Right lobe of liver (tissue), 6 donors: ENCODE results near the gene ASB11. TPM values are rescaled to one million over a fixed set of nuclear protein-coding genes. Genes with fewer than 3 reads are reported as not detected.
A peak's percentile ranks its signal among the peaks of the same experiment; 100 is the strongest.

Source experiments
- ATAC-seq, 4 donors: fragments of 200-7000 bp; cut with Tn5 transposase; one replicate each; pipeline ENCODE4 v1.9.1; 2020; ENCODE audit warnings: mild to moderate bottlenecking in 4 of 4, moderate library complexity in 4 of 4
- DNase-seq, 3 donors: peaks; one replicate each; pipeline ENCODE4 v3.0.0-alpha.2; 2020
- H3K27ac ChIP-seq, 3 donors: fragments of 200-600 bp; one replicate each; pipeline ENCODE4 v1.8.0; 2022
- H3K27me3 ChIP-seq, 2 donors: fragments of 200-600 bp; one replicate each; pipeline ENCODE4 v1.8.0; 2022
- H3K36me3 ChIP-seq, 4 donors: fragments of 200-600 bp; sonication (generic) in 1 of 4; one replicate each; pipeline versions ENCODE4 v1.5.1 to v1.8.0; 2017 to 2022; ENCODE audit warnings: control low read depth in 1 of 4
- H3K4me1 ChIP-seq, 4 donors: fragments of 200-600 bp; sonication (generic) in 1 of 4; one replicate each; pipeline versions ENCODE4 v1.5.1 to v1.8.0; 2017 to 2022; ENCODE audit warnings: control low read depth in 1 of 4
- H3K4me3 ChIP-seq, 3 donors: fragments of 200-600 bp; one replicate each; pipeline ENCODE4 v1.8.0; 2022
- H3K9me3 ChIP-seq, 4 donors: fragments of 200-600 bp; sonication (generic) in 1 of 4; one replicate each; pipeline versions ENCODE4 v1.5.1 to v1.8.0; 2017 to 2022; ENCODE audit warnings: control low read depth in 1 of 4
- POLR2A ChIP-seq: fragments of 450-650 bp; IDR thresholded peaks from one replicate; pipeline ENCODE4 v1.6.1; 2017; ENCODE audit warnings: antibody characterized with exemption, mild to moderate bottlenecking
- WGBS: methylation state at CpG from one replicate; pipeline ENCODE4 v1.1.6; 2018; ENCODE audit warnings: low coverage, low lambda C conversion rate; ENCODE audit not compliant: insufficient coverage; ENCODE audit errors: missing lambda C conversion rate; 5-methylcytosine and 5-hydroxymethylcytosine counted together
- intact Hi-C, 2 donors: fragments of 100-400 bp; cut with DNase I; formaldehyde crosslinking; loops; one replicate each; pipeline versions ENCODE4 v1.11.2 to v1.14.1; 2022
- total RNA-seq, 6 experiments: library from RNA; depleted of rRNA in 2 of 6; stranded (reverse); fragments of >200 nt in 2 of 6; fragmentation: NEBNext Ultra II Directional in 3 of 6; extraction: Animal tissue kit (Norgen Biotek cat#: 25700) in 3 of 6; gene quantifications; one replicate each; pipeline versions ENCODE4 v1.1.0 to v1.2.4, GENCODE V29; 2016 to 2023
- TF ChIP-seq, protein P1 (sequence below), 4 donors: fragments of 200-600 bp in 3 of 4; fragments of 450-650 bp in 1 of 4; IDR thresholded peaks; one replicate each; pipeline versions ENCODE4 v1.5.1 to v1.8.0; 2016 to 2022; ENCODE audit warnings: antibody characterized with exemption in 4 of 4, mild to moderate bottlenecking in 2 of 4
- donor health status: DM: no; HTN: yes; CAD: no.
- donor health status: DM: no; HTN: no; CAD: no.
- donor health status: DM: no; HTN: no; CAD: no.
- donor health status: DM: no; HTN: yes; CAD: no.
- donor health status: DM: no; HTN: yes; CAD: no.

Gene ASB11
- total RNA-seq, 6 experiments from 2014 or later: not detected

DNA sequence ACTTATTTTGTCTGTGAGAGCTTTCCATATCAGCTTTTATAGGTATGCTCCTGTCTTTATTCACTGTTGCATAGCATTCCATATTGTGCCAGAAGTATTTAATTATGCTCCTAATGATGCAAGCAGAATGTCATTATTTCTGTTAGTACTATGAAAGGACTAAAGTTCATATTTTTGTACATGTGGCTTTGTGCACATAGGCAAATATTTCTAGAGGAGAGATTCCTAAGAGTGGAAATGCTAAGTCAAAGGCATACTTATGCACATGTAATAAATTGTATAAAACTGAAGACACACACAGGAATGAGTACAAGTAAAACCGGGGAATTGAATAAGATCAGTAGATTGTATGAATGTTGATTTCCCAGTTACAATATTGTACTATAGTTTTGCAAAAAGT lies 43.7 kb downstream of the ASB11 start:
- TF ChIP-seq POLR2A: no peak
- TF ChIP-seq, protein P1, sequence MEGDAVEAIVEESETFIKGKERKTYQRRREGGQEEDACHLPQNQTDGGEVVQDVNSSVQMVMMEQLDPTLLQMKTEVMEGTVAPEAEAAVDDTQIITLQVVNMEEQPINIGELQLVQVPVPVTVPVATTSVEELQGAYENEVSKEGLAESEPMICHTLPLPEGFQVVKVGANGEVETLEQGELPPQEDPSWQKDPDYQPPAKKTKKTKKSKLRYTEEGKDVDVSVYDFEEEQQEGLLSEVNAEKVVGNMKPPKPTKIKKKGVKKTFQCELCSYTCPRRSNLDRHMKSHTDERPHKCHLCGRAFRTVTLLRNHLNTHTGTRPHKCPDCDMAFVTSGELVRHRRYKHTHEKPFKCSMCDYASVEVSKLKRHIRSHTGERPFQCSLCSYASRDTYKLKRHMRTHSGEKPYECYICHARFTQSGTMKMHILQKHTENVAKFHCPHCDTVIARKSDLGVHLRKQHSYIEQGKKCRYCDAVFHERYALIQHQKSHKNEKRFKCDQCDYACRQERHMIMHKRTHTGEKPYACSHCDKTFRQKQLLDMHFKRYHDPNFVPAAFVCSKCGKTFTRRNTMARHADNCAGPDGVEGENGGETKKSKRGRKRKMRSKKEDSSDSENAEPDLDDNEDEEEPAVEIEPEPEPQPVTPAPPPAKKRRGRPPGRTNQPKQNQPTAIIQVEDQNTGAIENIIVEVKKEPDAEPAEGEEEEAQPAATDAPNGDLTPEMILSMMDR (IDR thresholded peaks at IDR 0.05): no peak
- intact Hi-C loops: no loop called here
- peak overlapping the region in 2 of 3 donors; percentile 53 to 89 for H3K27ac ChIP-seq
- no peaks in the 10 kb centered on the region for H3K27me3 ChIP-seq
- ATAC-seq (no peak), DNase-seq (no peak)
- no peaks in the 10 kb centered on the region for H3K36me3 ChIP-seq
- no peak overlapping the region for H3K4me3 ChIP-seq
- 40% methylated on average over 1 of the region's 1 CpG for WGBS
- H3K4me1 ChIP-seq: peaks cover 0 to 13% (median 5%) of the 10 kb centered on the region in 4 donors
- no peaks in the 10 kb centered on the region for H3K9me3 ChIP-seq

DNA sequence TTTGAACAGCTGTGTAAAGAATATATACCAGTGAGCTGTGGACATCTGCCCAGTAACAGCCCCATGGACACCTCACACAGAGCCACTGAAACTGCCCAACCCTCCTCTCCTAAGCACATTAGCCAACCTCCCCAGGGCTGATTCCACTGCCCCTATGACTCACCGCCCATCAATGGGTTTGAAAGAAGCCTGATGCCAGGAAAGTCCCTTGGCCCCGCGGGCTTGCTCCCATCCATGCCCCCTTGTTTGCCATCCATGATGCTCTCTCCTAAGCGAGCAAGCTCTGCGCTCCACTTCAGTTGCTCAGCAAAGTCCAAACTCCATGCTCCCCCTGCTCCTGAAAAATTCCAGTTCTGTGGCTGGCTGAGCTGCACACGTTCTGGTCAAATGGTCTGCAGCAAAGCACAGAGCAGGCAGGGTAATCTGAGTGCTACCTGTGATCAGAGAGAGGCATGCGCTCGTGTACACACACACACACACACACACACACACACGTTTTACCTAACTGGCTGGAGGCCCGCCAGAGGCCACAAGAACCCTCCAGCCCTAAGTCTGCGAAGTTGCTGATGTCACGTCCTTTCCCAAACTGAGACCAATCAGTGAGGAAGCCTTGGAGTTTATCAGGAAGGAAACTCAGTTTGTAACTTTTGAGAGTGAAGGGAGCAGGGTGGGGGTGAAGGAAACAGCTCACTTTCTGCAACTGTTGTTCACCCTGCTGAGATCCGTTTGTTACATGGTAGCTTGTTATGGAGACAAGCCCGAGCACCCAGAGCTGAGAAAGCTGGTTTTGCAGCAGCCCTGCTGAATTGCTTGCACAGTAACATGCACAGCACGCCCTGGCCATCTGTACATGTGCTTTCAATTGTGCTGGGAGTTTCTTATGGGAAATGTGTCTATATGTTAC lies 45.6 kb downstream of the ASB11 start, which contains the start of gene ASB9:
ASB9 (minus strand) TSS at position 466 of the 904 bp plus-strand sequence; CDS start at position 257, 209 bp downstream.
- no peaks in the 10 kb centered on the region for H3K36me3 ChIP-seq
- intact Hi-C loops: no loop called here
- peak within 1 kb of the TSS in 2 of 3 donors; percentile 11 to 41 for H3K4me3 ChIP-seq
- peak; percentile 55 for TF ChIP-seq POLR2A
- TF ChIP-seq, protein P1 (IDR thresholded peaks at IDR 0.05): no peak
- H3K9me3 ChIP-seq: no peaks in the 10 kb centered on the region
- H3K27me3 ChIP-seq: no peaks in the 10 kb centered on the region
- DNase-seq (peak; percentile 71 to 84 (median 83)), ATAC-seq (peak; percentile 80 to 92 (median 89))
- 21% methylated on average over 11 of the region's 15 CpGs for WGBS
- peaks cover 0 to 13% (median 5%) of the 10 kb centered on the region in 4 donors for H3K4me1 ChIP-seq
- peak within 1 kb of the TSS; percentile 29 to 89 (median 82) for H3K27ac ChIP-seq

- Histone ChIP-seq H3K27me3 (no peaks in the 10 kb centered on the region), H3K4me3 (peak overlapping the region in 2 of 3 donors; percentile 3 to 41), H3K4me1 (peaks cover 0 to 13% (median 5%) of the 10 kb centered on the region in 4 donors), H3K9me3 (no peaks in the 10 kb centered on the region), H3K27ac (peak overlapping the region; percentile 29 to 89 (median 82)), H3K36me3 (no peaks in the 10 kb centered on the region)
- intact Hi-C loops: no loop called here
- 33% methylated on average over 1 of the region's 1 CpG for WGBS
- TF ChIP-seq, protein P1 (IDR thresholded peaks at IDR 0.05): no peak
- no peak for TF ChIP-seq POLR2A
- DNase-seq (no peak), ATAC-seq (no peak)
These were observed 46.3 kb downstream of the ASB11 start for GRCh38 chrX:15269120-15269519.

DNA sequence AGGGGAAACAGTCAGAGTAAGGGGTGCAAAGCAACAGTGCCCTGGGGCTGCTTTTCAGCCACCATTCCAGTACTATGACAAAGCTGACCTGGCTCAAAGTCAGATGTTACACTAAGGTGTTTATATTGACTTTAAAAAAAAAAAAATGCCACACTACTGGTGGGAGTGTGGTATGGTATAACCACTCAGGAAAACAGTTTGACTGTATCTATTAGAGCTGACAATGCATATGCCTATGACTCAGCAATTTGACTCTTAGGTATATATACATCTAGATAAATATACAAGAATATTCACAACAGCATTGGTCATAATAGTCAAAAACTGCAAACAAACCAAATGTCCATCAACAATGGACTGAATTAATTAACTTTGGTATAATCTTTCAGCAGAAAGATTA lies 60.6 kb downstream of the ASB11 start:
- Histone ChIP-seq H3K4me3 (no peak overlapping the region), H3K27ac (no peak overlapping the region)
- no peak for TF ChIP-seq POLR2A
- TF ChIP-seq, protein P1 (IDR thresholded peaks at IDR 0.05): no peak

More for the DNA sequence above, 60.6 kb downstream of the ASB11 start:
- no peak for DNase-seq
- intact Hi-C loops: no loop called here
- Histone ChIP-seq H3K9me3 (no peaks in the 10 kb centered on the region), H3K4me1 (no peaks in the 10 kb centered on the region), H3K27me3 (no peaks in the 10 kb centered on the region), H3K36me3 (no peaks in the 10 kb centered on the region)
- ATAC-seq: no peak
